Spleen (tissue), 11 donors: ENCODE data around the gene ZNF217. TPM values are rescaled to one million over a fixed set of nuclear protein-coding genes. Genes with fewer than 3 reads are reported as not detected.
"Not testable (repeated sequence)": the region's sequence is repeated elsewhere in the genome, so short reads cannot be mapped to it uniquely, and the experiment has no call there.

Source experiments
- DNase-seq: peaks from one replicate; pipeline ENCODE4 v3.0.0-alpha.2; 2020
- H3K27ac ChIP-seq, 8 donors: fragments of 200-600 bp; sonication (generic) in 7 of 8; 1 replicate in 4 of 8; 2 replicates in 4 of 8; pipeline versions ENCODE4 v1.5.0 to v1.8.0; 2016 to 2021; ENCODE audit warnings: inconsistent platforms in 4 of 8, mild to moderate bottlenecking in 4 of 8, moderate library complexity in 1 of 8
- H3K27me3 ChIP-seq, 7 donors: fragments of 200-600 bp; sonication (generic) in 6 of 7; replicated peaks in 1 of 7; 1 replicate in 4 of 7; 2 replicates in 3 of 7; pipeline versions ENCODE4 v1.5.0 to v1.8.0; 2016 to 2021; ENCODE audit warnings: inconsistent platforms in 3 of 7, mild to moderate bottlenecking in 1 of 7
- H3K36me3 ChIP-seq, 6 donors: fragments of 200-600 bp; sonication (generic) in 5 of 6; 1 replicate in 4 of 6; 2 replicates in 2 of 6; pipeline versions ENCODE4 v1.5.0 to v1.8.0; 2016 to 2021; ENCODE audit warnings: inconsistent platforms in 2 of 6
- H3K4me1 ChIP-seq, 6 donors: fragments of 200-600 bp; sonication (generic) in 5 of 6; 1 replicate in 3 of 6; 2 replicates in 3 of 6; pipeline versions ENCODE4 v1.5.0 to v1.8.0; 2016 to 2021; ENCODE audit warnings: inconsistent platforms in 3 of 6
- H3K4me3 ChIP-seq, 8 donors: fragments of 200-600 bp; sonication (generic) in 7 of 8; 1 replicate in 4 of 8; 2 replicates in 4 of 8; pipeline versions ENCODE4 v1.5.0 to v1.8.0; 2016 to 2021; ENCODE audit warnings: inconsistent platforms in 4 of 8, mild to moderate bottlenecking in 4 of 8, moderate library complexity in 2 of 8
- H3K9me3 ChIP-seq, 8 donors: fragments of 200-600 bp; sonication (generic) in 7 of 8; 1 replicate in 4 of 8; 2 replicates in 4 of 8; pipeline versions ENCODE4 v1.5.0 to v1.8.0; 2016 to 2021; ENCODE audit warnings: inconsistent platforms in 4 of 8
- CTCF ChIP-seq, 11 experiments: fragments of 200-600 bp in 7 of 11; fragments of 450-650 bp in 4 of 11; sonication (generic) in 4 of 11; IDR thresholded peaks in 8 of 11; conservative IDR thresholded peaks in 3 of 11; 1 replicate in 7 of 11; 2 replicates in 4 of 11; pipeline versions ENCODE4 v1.4.0 to v1.8.0; 2016 to 2021; ENCODE audit warnings: antibody characterized with exemption in 11 of 11, inconsistent platforms in 4 of 11, mild to moderate bottlenecking in 1 of 11
- POLR2A ChIP-seq, 3 donors: fragments of 450-650 bp; IDR thresholded peaks; one replicate each; pipeline ENCODE4 v1.5.1; 2017; ENCODE audit warnings: antibody characterized with exemption in 3 of 3, mild to moderate bottlenecking in 1 of 3
- POLR2AphosphoS5 ChIP-seq, 3 donors: sonication (generic); formaldehyde crosslinking; IDR thresholded peaks; one replicate each; pipeline ENCODE4 v1.5.1; 2017; ENCODE audit warnings: antibody characterized with exemption in 3 of 3
- WGBS, 5 donors: extraction: QIAGEN DNeasy Blood & Tissue Kit in 3 of 5; methylation state at CpG; one replicate each; pipeline versions ENCODE4 v1.1.5 to v1.1.7; 2013 to 2018; 5-methylcytosine and 5-hydroxymethylcytosine counted together
- intact Hi-C: fragments of 100-400 bp; cut with DNase I; formaldehyde crosslinking; loops from one replicate; pipeline ENCODE4 v1.15.0; 2023; ENCODE audit warnings: low total_unique reads
- polyA plus RNA-seq, 3 donors: library from polyadenylated mRNA; stranded (reverse); fragments of 200-250 nt; gene quantifications; one replicate each; pipeline ENCODE4 v1.2.1, GENCODE V29; 2013
- total RNA-seq, 7 donors: library from RNA; depleted of rRNA in 3 of 7; stranded (reverse); fragments of >200 nt in 3 of 7; fragmentation: NEBNext Ultra II Directional in 4 of 7; extraction: Animal tissue kit (Norgen Biotek cat#: 25700) in 4 of 7; gene quantifications; one replicate each; pipeline versions ENCODE4 v1.1.0 to v1.2.1, GENCODE V29; 2016 to 2021
- donor health status: healthy with polysubstance abuse.
- donor health status: DM: no; HTN: no; CAD: no; lungs with moderate emphysema.
- donor health status: DM: no; HTN: no; CAD: no.
- donor health status: Bipolar disorder and iron deficiency.
- donor health status: healthy.
- donor health status: DM: no; HTN: no; CAD: no.
- donor health status: DM: yes; HTN: yes; CAD: no.

ZNF217 gene
- total and polyA plus RNA-seq, 10 donors, result 15.1 to 90.1 (median 74.1) TPM

- TF ChIP-seq POLR2A (IDR thresholded peaks at IDR 0.05) (no peak), POLR2AphosphoS5 (IDR thresholded peaks at IDR 0.05) (no peak), CTCF (IDR thresholded peaks at IDR 0.05 in 8 of 11, conservative IDR thresholded peaks at IDR 0.05 in 3 of 11) (no peak)
- H3K4me1 ChIP-seq, result peaks cover 18 to 60% (median 36%) of the 10 kb centered on the region in 6 donors
- H3K36me3 ChIP-seq, result no peaks in the 10 kb centered on the region
- intact Hi-C loops, result no loop called here
- no peaks in the 10 kb centered on the region for H3K27me3 ChIP-seq
- H3K27ac ChIP-seq, result peak overlapping the region in 5 of 8 donors; percentile 16 to 62 (median 55)
- no peak for DNase-seq
- WGBS, 5 donors, result 89 to 93% (median 92%) methylated on average over 8 of the region's 8 CpGs
- H3K4me3 ChIP-seq, result no peak overlapping the region
- H3K9me3 ChIP-seq, result no peaks in the 10 kb centered on the region
Measured at GRCh38 chr20:53606364-53606985, 12.8 kb upstream of the ZNF217 start.

- peaks cover 7 to 58% (median 25%) of the 10 kb centered on the region in 6 donors for H3K4me1 ChIP-seq
- H3K9me3 ChIP-seq, H3K27me3 ChIP-seq, H3K4me3 ChIP-seq, H3K27ac ChIP-seq, H3K36me3 ChIP-seq, DNase-seq, intact Hi-C loops: not testable (repeated sequence)
- 95 to 99% (median 97%) methylated on average over 5 of the region's 5 CpGs for WGBS, 5 donors
Measured at GRCh38 chr20:53605401-53605800, 11.8 kb upstream of the ZNF217 start.

DNA sequence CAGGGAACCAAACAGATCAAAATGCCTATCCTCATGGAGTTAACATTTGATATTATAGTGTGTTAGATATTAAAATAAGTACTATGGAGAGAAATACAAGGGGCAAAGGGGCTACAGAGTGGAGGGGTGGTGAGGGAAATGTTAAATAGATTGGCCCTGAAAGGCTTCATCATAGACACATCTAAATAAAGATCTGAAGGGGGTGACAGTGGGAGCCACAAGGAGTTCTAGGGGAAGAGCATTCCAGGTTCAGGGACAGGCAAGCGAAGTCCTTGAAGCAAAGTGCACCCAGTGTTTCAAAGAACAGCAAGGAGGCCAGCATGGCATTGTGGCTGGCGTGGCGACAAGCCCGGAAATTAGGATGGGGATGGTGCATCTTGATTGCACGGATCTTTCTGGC is 11.2 kb upstream of the ZNF217 start:
- DNase-seq, H3K27me3 ChIP-seq, intact Hi-C loops, H3K27ac ChIP-seq, H3K4me3 ChIP-seq, H3K9me3 ChIP-seq, H3K36me3 ChIP-seq: not testable (repeated sequence)
- peaks cover 2 to 54% (median 20%) of the 10 kb centered on the region in 6 donors for H3K4me1 ChIP-seq
- WGBS, 5 donors, result 96 to 100% (median 100%) methylated on average over 1 to 3 of the region's 5 CpGs

- intact Hi-C loops, result no loop called here
- 94 to 98% (median 95%) methylated on average over 1 of the region's 1 CpG for WGBS, 5 donors
- no peaks in the 10 kb centered on the region for H3K9me3 ChIP-seq
Measured at GRCh38 chr20:53602661-53603060, 9.0 kb upstream of the ZNF217 start.

More at GRCh38 chr20:53602661-53603060, 9.0 kb upstream of the ZNF217 start:
- TF ChIP-seq POLR2AphosphoS5 (IDR thresholded peaks at IDR 0.05) (no peak), CTCF (IDR thresholded peaks at IDR 0.05 in 8 of 11, conservative IDR thresholded peaks at IDR 0.05 in 3 of 11) (no peak), POLR2A (IDR thresholded peaks at IDR 0.05) (no peak)
- H3K27ac ChIP-seq, result no peak overlapping the region
- no peaks in the 10 kb centered on the region for H3K36me3 ChIP-seq
- peaks cover 5 to 54% (median 17%) of the 10 kb centered on the region in 6 donors for H3K4me1 ChIP-seq
- DNase-seq, result no peak
- no peaks in the 10 kb centered on the region for H3K27me3 ChIP-seq
- no peak overlapping the region for H3K4me3 ChIP-seq
